Gastrocnemius medialis (tissue), 4 donors: ENCODE measurements around the gene HDAC7.

ENCODE experiments used
- POLR2A ChIP-seq, 2 donors: fragments of 450-650 bp; IDR thresholded peaks; one replicate each; pipeline ENCODE4 v1.6.1; 2017; ENCODE audit warnings: antibody characterized with exemption in 2 of 2, mild to moderate bottlenecking in 2 of 2, moderate library complexity in 2 of 2
- TF ChIP-seq, protein P1 (sequence below), 5 experiments: fragments of 450-650 bp in 3 of 5; fragments of 200-600 bp in 2 of 5; sonication (generic) in 2 of 5; IDR thresholded peaks in 4 of 5; conservative IDR thresholded peaks in 1 of 5; 1 replicate in 4 of 5; 2 replicates in 1 of 5; pipeline ENCODE4 v1.5.1; 2016 to 2019; ENCODE audit warnings: antibody characterized with exemption in 5 of 5, mild to moderate bottlenecking in 3 of 5, moderate library complexity in 3 of 5

DNA sequence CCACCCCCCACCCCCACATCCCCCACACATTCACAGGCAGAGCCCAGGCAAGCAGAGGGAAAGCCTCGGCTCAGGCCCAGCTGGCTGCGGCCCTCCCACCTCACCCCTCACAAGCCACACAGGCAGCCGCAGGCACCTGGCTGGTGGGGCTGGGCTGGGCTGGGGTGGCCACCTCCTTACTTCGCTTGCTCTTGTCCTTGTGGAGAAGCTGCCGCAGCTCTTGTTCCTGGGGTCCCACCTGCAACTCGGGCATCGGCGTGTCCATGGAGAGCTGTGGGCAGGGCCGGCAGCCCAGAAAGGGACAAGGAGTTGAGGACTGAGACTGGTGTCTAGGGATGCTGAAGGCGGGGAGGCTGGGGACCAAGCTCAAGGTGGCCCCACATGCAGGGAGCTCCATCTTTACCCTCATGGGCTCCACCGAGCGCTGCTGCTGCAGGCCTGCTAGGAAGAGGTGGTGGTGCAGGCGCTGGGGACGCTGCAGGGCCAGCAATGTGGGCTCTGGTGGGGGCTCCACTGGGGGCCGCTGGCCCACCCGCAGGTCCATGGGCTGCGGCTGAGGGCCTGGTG lies 21.2 kb downstream of the HDAC7 start:
- TF ChIP-seq, protein P1, sequence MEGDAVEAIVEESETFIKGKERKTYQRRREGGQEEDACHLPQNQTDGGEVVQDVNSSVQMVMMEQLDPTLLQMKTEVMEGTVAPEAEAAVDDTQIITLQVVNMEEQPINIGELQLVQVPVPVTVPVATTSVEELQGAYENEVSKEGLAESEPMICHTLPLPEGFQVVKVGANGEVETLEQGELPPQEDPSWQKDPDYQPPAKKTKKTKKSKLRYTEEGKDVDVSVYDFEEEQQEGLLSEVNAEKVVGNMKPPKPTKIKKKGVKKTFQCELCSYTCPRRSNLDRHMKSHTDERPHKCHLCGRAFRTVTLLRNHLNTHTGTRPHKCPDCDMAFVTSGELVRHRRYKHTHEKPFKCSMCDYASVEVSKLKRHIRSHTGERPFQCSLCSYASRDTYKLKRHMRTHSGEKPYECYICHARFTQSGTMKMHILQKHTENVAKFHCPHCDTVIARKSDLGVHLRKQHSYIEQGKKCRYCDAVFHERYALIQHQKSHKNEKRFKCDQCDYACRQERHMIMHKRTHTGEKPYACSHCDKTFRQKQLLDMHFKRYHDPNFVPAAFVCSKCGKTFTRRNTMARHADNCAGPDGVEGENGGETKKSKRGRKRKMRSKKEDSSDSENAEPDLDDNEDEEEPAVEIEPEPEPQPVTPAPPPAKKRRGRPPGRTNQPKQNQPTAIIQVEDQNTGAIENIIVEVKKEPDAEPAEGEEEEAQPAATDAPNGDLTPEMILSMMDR (IDR thresholded peaks at IDR 0.05 in 4 of 5, conservative IDR thresholded peaks at IDR 0.05 in 1 of 5), result no peak
- TF ChIP-seq POLR2A (IDR thresholded peaks at IDR 0.05), result no peak
